IPS-18c (cell line): ENCODE data around the gene LRPAP1.
"Not testable (repeated sequence)": the region's sequence is repeated elsewhere in the genome, so short reads cannot be mapped to it uniquely, and the experiment has no call there.

ENCODE experiments used
- H3K4me3 ChIP-seq: 2 replicates; pipeline ENCODE4 v1.7.0; 2013; ENCODE audit warnings: low read depth, mild to moderate bottlenecking, low read length, moderate library complexity; ENCODE audit not compliant: insufficient read depth
- H3K9me3 ChIP-seq: one replicate; pipeline ENCODE4 v1.6.1; 2013; ENCODE audit warnings: mild to moderate bottlenecking, low read length, moderate library complexity; ENCODE audit not compliant: control insufficient read depth, insufficient read depth

LRPAP1 gene

DNA sequence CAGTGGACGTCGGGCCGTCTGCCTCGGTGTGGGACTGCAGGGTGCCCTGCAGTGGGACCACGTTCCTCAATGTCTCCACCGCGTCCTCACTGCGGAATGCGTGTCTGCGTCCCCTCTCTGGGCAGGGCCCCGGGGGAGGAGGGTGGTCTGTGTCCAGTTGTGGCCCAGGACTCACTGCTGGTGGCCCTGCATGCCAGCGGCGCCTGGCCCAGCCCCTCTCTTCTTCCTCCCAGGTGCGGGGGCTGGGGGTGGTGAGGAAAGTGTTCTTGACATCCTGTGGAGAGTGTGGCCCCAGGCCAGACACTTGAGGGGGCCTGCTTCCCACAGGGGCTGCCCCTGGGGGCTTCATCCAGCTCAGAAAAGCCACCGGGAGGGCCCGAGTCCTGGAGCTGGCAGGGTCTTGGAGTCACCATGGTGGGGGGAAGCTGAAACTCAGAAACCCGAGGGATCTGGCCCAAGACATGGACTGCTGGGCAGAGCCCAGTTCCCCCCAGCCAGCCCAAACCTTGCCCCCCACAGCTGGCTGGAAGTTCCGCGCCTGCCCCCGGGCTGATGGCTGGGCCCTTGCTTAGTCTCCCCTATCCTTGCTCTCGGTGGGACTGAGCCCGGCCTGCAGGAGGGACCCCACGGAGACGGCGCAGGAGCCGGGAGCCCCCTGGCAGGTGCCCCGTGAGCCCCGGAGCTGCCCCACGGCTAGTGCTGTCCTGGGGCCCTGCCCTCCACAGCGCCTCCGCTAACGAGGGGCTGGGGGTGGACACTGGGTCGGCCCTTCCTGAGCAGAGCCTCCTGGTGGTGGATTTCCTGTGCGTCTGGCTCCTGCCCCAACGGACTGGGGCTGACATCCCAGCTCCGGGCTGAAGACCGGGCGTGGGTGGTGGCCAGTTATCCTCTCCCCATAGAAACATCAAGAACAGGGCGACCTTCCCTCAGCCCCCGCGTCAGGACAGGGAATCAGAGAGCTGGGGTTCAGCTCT lies 66.2 kb downstream of the LRPAP1 start:
- no peak overlapping the region for H3K4me3 ChIP-seq
- no peaks in the 10 kb centered on the region for H3K9me3 ChIP-seq

DNA sequence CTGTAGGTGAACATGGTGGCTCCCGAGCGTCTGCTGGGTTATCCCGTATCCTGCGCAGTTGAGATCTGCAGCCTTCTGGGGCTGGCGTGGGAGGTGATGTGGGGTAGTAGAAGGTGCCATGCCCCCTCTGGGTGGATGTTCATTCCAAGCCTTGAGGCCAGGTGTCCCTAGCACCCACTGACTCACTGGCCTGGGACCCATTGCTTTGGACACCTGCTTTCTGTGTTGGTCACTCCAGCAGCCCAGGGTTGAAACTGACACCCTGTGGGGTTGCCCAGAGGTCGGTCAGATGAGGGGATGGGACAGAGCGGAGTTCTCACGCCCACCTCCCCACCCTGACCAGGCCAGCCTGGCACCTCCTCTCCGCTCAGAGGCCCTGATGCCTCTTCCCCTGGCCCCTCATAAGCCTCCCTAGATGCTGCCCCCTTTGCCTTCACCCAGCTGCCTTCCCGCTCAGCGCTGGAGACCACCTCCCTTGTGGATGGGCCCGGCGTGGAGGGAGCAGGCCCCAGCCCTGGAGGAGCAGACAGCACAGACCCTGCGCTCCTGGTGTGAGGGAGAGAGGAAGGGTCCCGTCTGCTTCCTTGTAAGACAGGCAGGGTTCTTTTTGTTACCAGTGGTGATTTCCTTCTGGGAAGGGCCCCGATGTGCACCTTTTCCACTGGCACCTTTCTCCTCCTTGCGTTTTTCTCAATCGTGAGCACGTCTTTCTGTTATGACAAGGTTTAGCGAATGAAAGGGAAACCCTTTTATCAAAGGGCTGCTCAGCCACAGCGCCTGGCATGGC lies 67.1 kb downstream of the LRPAP1 start:
- H3K4me3 ChIP-seq: no peak overlapping the region
- no peaks in the 10 kb centered on the region for H3K9me3 ChIP-seq

DNA sequence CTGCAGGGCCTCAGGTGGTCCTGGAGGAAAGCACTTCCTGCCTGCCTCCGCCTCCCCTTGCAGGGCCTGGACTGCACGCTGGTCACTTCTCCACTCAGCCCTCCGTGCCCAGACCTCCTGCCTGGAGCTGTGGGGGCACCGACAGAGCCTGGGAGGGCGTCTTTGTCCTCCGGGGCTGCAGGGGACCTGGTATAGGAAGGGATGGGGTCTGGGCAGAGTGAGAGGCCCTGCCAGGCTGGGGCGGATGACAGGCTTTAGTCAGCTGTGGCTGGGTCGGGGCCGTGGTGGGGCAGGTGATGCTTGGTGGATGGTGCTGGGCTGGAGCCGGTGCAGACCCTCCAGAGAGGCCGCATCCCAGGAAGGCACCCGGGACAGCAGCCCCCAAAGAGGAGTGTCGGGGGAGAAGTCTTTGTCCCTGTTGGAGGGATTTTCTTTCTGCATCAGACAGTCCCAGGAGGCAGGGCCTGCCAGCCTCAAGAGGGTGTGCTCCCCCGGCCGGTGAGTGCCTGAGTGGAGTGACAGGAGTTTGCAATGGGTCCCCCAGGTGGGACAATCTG lies 67.8 kb downstream of the LRPAP1 start:
- Histone ChIP-seq H3K4me3 (no peak overlapping the region; the same call in 1 of the 2 replicates), H3K9me3 (no peaks in the 10 kb centered on the region)

DNA sequence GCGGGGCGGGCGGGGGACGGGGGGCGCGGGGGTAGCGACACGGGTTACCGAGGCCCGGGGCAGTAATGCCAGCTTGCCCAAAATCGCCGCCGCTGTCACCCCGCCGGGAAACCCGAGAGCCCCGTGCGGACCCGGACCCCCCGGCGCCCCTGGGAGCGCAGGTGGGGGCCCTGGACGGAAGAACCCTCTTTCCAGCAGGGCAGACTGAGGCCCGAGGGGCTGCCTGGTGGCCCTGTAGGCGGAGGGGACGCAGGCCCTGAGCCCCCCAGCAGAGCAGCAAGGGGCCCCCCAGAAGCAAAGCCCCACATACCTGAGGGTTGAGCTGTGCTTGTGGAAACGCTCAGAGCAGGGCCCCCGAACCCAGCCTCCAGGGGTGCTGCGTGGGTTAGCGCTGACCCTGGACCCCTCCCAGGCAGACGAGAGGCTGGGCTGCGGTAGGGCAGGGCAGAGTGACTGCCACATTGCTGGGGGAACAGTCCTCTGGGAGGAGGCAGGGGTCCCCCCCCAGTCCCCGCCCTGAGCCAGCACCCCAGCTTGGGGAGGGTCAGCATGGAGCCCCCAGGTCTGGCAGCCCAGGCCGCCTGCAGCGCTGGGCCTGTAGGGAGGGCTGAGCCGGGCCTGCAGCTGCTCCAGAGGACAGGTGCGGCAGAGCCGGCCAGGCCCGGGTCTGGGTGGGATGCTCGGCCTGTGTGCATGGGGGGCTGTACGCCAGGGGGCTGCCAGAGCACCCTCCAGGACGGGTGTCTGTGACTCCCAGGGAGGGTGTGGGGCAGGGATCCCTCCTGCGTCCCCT lies 68.5 kb downstream of the LRPAP1 start:
- H3K4me3 ChIP-seq: no peak overlapping the region; the same call in 1 of the 2 replicates

DNA sequence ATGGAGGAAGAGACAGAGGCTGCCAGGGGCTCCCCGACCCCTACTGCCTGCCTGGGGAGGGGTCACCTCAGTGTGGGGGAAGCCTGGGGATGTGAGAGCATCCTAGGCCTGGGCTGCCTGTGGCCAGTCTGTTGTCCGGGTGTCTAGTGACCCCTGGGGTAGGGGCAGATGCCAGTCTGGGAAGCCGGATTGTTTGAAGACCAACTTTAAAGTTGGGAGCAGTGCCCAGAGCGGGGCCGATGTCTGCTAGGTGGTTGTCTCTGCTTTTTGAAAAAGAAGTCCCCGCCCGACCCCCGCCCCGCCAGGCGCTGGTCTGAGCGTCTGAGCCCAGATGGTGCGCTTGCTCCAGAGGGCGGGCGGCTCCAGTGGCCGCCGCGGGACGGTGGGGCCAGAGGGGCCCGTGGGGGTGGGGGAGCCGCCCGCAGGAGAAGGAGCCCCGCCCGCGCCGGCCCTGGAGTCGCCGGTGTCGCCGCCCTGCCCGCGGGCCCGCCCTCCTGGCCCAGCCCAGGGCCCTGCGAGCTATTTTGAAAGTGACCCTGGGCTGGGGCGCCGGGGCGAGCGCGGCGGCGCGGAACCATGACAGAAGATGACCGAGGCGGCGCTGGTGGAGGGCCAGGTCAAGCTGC lies 69.3 kb downstream of the LRPAP1 start, which contains the start of gene DOK7:
Gene DOK7 (plus strand): TSS at position 517 of the 626 bp plus-strand sequence. CDS start 70 bp downstream, at position 587.
- Histone ChIP-seq H3K9me3 (no peaks in the 10 kb centered on the region), H3K4me3 (no peak within 1 kb of the TSS; the same call in 1 of the 2 replicates)

More for the DNA sequence above, 68.5 kb downstream of the LRPAP1 start:
- H3K9me3 ChIP-seq: no peaks in the 10 kb centered on the region

DNA sequence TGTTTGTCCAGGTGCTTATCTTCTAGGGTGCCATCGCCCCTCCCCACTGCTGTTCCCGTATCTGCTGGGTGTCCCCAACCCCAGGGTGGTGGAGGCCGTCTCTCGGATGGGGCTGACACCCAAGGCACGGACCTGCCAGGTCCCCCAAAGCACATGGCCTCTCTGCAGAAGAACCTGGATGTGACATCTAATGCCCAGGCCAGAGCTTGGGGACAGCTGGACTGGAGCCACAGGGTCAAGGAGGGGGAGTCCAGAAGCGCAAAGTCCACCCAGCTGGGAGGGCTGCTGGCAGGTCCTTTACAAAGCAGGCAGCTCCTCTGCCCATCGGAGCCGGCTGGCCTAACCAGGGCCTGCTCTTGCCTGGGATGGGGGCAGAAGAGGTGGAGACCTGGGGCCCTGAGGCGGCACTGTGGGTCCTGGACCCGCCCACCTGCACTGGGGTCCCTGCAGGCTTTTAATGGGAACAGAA lies 69.9 kb downstream of the LRPAP1 start:
- no peaks in the 10 kb centered on the region for H3K9me3 ChIP-seq
- no peak overlapping the region for H3K4me3 ChIP-seq

DNA sequence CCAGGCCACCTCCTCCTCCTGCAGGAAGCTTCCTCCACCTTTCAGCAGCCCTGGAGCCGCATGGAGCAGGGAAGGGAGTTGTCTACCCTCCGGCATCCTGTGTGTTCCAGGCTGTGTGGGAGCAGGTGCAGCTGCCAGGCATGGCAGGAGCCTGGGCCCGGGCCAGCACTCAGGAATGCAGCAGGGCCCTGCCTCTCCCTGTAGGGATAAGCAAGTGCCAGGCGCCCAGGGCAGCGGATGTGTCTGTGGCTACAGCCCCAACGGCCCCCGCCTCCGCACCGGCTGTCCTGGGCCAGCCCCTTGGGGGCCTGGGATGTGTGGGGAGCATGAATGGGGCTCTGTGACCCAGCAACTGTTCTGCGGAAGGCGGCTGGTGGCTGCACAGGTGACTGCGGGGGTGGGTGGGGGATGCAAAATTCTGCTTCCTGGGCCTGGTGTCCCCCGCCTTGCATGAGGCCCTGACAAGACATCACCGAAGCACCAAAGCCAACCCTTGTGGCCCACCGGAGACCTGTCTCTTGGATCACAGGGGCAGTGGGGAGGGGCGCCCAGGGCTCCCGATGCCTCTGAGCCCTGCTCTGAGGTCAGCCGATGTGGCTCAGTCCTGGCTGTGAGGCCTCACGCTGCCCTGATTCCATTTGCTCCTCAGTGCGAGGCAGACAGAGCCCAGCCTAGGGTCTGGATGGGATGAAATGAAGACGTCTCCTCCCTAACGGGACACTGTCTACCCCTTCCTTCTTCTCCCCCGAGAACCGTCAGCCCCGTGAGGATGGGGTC lies 70.5 kb downstream of the LRPAP1 start:
- Histone ChIP-seq H3K9me3 (no peaks in the 10 kb centered on the region), H3K4me3 (no peak overlapping the region)

DNA sequence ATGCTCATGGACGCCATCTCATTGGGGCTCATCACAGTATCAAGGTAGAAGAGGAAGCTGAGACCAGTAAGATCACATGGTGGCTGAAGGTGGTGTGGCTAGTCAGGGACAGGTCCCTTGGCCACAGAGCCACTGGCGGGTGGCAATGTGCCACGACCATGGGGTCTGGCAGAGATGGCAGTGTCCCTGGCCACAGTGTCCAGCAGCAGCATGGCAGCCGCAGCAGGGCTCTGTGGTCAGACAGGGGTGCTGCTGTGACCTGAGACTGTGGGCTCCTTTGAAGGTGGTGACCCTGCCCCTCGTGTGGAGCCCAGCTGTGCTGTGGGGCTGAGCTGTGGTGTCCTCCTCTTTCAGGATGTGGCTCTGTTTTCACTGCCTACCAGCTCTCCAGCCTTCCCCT lies 71.3 kb downstream of the LRPAP1 start:
- H3K9me3 ChIP-seq: no peaks in the 10 kb centered on the region
- H3K4me3 ChIP-seq: no peak overlapping the region

DNA sequence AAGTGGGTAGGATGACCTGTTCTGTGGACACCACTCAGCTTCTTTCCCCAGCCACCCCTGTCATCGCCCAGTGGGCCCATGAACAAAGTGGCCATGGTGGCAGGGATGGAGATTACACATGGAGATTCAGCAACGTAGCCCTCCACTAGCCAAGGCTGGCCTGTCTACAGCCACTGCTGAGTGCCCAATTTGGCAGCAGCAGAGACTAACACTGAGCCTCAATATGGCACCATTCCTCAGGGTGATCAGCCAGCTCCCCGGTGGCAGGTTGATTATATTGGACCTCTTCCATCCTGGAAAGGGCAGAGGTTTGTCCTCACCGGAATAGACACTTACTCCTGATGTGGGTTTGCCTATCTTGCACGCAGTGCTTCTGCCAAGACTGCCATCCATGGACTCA lies 73.1 kb downstream of the LRPAP1 start:
- H3K9me3 ChIP-seq, H3K4me3 ChIP-seq: not testable (repeated sequence)

DNA sequence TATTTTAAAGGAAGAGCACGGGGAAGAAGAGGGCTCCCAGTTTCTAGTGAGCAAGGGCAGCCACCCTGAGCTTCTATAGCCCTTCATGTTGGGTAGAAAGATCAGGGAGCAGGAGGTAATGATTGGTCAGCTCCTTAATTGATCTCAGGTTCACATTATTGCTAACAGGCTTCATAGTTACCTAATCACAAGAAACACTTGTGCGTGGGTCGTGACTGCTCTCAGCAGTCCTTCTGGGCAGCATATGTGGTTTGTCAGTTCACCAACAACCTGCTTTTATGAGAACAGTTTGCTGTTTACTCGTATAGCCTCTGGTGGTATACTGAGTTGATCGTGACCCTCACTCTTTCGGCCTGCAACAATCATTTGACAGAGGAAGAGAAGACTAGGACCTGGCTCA lies 73.9 kb downstream of the LRPAP1 start:
- Histone ChIP-seq H3K9me3 (peaks cover 9% of the 10 kb centered on the region), H3K4me3 (no peak overlapping the region)

DNA sequence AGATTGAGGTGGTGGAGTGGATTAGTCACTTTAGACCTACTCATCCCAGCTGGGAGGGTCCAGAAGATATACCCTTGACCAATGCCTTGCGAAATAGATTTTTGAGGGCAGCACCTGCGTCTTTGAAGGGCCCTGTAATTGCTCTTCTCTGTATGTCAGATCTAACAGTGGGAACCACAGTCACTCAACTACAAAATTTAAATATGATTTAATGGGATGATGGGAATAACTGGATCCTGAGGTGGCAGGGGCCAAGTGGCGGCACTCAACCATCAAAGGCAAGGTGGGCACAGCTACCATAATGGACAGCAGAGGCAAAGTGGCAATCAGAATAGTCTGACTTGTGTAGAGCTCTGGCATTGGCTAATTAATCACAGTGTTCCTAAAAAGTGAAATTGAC lies 76.6 kb downstream of the LRPAP1 start:
- not testable (repeated sequence) for H3K9me3 ChIP-seq, H3K4me3 ChIP-seq
